GM18867 (cell line): ENCODE results near the gene ZNF554.

ENCODE experiments used
- ATAC-seq: cut with Tn5 transposase; IDR thresholded peaks from one replicate; pipeline ENCODE4 v1.9.1; 2021; ENCODE audit warnings: mild to moderate bottlenecking, moderate library complexity; ENCODE audit not compliant: unreplicated experiment

ZNF554 gene

DNA sequence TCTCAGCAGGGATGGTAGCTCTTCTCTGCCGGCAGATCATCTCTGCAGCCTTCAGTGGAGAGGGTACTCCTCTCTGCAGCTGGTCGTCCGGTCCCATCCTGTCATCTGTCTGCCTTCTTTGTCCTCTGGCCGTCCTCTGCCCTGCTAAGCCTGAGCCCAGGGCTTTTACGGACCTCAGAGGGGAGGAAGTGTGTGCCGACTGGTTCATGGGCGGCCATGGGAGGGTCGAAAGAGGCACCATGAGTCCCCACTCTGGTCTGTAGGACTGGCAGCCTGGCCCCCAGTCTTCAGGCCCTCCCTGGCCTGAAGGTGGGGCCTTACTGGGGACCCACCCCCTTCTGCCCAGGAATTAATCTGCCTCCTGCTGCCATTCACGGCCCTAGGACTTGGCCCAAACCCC lies 4.0 kb downstream of the ZNF554 start:
- ATAC-seq = no peak

DNA sequence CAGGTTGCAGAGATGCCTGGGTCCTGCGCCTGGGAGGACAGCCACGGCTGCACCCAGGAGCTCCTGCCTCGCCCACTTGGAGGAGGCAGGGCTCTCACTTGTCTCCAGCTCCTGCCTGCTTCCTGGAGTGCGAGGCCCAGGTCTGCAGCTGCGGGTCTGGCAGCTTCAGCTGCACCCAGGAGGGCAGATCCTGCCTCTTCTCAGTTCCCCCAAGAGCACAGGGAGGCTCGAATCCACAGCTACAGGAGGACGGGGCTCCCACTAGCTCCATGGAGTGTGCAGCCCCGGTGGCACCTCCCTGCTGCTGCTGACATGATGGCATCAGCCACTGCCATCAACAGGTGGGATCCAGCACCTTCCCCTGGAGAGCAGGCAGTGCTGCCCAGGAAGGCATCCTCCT lies 4.5 kb downstream of the ZNF554 start:
- no peak for ATAC-seq

DNA sequence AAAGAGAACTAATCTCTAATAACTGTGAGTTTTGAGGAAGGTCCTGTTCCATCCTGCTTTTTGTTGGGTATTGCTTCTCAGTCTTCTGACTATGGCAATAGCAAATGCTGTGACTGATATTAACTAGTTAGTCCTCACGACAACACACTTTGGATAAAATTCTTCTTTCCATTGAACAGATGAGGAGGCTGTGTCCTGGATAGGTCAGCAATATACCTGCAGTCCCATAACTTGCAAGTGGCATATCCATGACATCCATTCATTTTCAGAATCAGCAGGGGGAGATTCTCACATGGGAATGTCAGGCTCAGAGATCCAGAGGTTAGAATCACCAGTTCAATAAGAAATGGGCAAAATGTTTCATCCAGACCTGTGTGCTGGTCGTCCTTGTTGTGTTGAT lies 7.4 kb downstream of the ZNF554 start:
- ATAC-seq = no peak

DNA sequence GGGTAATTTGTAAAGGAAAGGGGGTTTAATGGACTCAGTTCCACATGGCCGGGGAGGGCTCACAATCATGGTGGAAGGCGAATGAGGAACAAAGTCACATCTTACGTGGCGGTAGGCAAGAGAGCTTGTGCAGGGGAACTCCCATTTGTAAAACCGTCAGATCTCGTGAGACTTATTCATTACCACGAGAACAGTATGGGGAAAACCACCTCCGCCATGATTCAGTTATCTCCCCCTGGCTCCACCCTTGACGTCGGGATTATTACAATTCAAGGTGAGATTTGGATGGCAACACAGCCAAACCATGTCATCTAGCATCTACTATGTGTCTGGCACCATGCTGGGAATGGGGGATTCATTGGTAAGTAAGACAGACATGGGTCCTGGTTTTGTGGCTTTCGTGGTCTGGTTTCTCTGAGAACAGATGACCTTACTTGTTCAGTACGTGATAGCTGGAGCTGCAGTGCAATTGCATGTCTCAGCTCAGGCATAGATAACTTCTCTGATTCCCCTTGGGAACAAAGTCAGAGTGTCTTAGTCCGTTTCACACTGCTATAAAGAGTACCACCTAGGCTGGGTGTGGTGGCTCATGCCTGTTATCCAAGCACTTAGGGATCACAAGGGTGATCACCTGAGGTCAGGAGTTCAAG lies 8.3 kb downstream of the ZNF554 start:
- ATAC-seq = no peak

DNA sequence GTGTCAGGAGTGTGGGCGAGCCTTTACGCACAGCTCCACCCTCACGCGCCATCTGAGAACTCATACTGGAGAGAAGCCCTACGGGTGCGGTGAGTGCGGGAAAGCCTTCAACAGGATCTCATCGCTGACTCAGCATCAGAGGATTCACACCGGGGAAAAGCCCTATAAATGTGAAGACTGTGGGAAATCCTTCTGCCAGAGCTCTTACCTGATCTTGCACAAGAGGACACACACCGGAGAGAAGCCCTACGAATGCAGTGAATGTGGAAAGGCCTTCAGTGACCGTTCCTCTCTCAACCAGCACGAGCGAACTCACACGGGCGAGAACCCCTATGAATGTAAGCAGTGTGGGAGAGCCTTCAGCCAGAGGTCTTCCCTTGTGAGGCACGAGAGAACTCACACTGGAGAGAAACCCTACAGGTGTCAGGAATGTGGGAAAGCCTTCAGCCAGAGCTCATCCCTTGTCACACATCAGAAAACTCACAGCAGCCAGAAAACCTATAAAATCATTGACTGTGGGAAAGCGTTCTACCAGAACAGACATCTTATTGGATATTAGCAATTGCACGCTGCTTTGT lies 14.7 kb downstream of the ZNF554 start:
- no peak for ATAC-seq

DNA sequence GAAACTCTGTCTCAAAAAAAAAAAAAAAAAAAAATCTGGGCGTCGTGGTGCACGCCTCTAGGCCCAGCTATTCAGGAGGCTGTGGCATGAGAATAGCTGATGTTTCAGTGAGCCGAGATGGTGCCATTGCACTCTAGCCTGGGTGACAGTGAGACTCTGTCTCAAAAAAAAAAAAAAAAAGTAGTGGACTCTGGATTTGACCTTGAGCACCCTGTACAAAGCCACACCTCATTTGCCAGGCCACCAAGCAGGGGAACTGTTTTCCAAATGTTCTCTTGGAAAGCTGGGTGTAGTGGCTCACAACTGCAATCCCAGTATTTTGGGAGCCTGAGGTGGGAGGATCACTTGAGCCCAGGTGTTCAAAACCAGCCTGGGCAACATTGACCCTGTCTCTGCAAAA lies 17.8 kb downstream of the ZNF554 start:
- no peak for ATAC-seq

DNA sequence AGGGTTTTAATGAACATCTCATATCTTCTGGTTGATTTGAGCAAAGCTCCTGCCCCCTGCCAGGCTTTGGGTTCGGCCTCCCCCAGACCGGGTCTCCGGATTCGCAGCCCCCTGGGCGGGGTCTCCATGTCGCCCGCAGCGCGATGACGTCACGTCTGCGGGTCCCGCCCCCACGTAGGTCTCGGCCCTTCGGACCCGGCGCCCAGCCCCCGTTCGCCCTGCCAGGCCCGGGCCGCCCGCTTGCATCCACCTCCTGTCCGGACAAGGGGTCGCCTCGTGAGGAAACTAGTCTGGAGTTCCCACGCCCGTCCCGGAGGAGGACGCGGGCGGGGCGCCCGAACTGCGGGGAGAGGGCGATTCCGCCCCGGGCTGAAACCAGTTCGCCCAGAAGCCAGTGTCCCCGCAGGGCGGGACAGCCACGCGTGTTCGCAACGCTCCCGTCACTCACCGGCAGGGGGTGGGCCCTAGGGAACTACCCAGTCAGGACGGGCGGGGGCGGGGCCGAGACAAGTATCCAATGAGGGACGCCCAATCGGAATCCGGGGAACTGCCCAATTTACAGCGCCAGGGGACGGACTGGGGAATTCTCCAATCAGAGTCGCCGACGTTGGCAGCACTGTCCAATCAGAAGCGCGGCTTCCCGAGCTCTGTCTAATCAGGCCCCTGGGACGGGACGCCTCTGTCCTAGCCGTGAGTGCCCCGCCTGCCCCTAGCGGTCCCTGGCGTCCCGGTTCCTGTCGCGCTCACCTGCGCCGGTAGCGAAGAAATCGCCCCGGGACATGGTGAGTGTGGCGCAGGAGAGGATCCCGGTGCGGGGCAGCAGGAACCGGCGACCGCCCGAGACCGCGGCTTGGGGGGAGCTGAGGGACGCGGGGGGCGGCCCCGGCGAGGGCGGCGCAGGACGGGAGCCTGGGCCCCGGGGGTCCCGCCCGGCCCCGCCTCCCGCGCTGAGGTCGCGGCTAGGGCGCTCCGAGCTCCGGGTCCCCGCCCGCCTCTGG lies 21.4 kb downstream of the ZNF554 start, which contains the start of gene ZNF555:
TSS of gene ZNF555 (plus strand) at position 682 of the 998 bp plus-strand sequence. CDS start at position 780, 98 bp downstream.
- ATAC-seq = peak; percentile 93

DNA sequence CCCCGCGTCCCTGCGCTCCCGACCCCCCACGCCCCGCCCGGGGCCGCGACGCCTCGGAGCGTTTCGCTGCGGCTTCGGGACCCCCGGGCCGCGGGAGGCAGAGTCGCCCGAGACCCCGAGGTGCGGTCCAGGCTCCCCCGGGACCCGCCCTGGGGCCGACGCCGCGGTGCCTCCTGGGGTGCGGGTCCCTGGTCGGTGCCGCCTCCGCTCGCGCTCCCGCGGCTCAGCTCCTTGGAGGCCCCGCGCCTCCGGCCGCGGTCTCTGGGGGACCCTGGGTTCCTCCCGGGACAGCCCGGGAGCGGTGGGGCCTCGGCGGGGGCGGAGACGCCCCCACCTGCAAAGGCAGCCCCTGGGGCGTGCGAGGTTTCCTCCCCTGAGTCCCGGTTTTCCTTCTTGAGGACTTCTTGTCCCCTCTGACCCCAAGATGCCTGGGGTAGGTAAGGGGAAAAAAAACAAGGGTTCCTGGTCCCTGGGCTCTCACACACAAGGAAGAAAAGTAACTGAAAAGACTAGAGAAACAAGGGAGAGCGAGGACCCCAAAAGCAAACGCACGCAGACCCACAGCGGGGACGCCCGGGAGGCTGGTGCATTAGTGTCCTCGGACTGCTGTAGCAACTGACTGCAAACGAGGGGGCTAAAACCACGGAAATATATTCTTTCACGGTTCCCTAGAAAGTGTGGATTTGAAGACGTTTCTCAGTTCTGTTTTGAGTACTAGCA lies 22.3 kb downstream of the ZNF554 start:
- ATAC-seq = no peak

DNA sequence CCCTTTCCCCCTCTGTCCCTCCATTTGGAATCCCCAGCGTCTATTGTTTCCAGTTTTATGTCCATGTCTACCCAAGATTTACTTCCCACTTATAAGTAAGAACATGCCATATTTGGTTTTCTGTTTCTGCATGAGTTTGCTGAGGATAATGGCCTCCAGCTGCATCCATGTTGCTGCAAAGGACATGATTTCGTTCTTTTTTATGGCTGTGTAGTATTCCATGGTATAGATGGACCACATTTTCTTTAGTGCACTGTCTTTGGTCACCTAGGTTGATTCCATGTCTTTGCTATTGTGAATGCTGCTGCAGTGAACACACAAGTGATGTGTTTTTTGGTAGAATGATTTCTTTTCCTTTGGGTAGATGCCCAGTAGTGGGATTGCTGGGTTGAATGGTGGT lies 25.4 kb downstream of the ZNF554 start:
- ATAC-seq = no peak

DNA sequence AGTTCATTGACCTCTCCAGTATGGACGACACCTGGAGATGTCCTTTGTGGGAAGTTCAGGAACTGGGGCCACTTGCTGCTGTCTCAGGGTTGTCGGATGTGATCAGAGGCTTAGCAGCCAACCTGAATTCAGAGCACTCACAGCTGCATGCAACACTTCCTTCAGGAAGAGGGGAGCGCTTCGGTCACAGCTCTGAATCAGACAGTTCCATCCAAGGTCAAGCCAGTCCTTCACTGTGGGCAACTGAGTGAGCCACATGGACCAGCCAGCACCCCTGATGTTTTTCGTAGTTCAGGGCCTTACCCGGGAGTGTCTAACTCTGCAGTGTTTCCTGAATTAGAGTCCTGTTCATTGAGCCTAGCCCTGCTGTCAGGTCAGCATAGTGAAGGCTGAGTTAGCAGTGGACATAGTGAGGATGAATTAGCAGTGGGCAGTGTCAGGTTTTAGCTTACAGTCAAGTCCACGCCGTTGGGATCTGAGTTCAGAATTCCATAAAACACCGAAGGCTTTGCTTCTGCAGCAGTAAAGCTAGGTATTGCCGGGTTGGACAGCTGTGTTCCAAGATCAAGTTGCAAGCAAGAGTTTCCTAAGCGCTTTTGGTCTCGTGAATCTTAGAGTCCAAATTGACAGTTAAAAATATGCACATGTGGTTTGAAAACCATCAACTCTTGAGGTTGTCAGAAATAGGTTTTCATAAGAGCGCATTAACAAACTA lies 26.7 kb downstream of the ZNF554 start:
- ATAC-seq = no peak

DNA sequence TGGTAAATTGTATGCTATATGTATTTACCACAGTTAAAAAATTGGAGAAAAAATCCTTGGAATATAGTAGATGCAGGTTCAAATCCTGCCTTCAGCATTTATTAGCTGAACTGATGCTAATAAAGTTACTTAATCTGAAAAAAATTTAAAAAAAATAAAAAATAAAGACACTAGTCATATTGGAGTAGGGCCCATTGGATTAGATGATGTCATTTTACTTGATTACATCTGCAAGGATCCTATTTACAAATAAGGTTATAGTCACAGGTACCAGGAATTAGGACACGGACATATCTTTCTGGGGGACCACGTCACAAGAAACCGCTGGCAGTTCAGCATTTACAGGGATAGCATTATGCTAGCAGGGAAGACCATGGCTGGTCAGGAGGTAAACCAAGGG lies 27.8 kb downstream of the ZNF554 start:
- no peak for ATAC-seq

DNA sequence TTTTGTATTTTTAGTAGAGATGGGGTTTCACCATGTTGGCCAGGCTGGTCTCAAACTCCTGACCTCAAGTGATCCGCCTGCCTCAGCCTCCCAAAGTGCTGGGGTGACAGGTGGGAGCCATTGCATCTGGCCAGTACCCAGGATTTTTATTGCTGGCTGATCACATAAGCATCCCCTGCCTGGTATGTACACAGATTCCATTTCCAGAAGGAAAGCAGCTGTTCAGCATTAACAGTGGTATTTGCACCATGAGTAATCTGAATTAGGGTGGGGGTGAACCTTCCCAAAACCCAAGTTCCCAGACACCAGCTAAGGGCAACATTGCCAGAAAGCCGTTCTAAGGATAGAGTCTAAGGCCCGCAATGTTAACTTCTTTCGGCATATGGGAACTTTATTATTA lies 28.9 kb downstream of the ZNF554 start:
- ATAC-seq = no peak

DNA sequence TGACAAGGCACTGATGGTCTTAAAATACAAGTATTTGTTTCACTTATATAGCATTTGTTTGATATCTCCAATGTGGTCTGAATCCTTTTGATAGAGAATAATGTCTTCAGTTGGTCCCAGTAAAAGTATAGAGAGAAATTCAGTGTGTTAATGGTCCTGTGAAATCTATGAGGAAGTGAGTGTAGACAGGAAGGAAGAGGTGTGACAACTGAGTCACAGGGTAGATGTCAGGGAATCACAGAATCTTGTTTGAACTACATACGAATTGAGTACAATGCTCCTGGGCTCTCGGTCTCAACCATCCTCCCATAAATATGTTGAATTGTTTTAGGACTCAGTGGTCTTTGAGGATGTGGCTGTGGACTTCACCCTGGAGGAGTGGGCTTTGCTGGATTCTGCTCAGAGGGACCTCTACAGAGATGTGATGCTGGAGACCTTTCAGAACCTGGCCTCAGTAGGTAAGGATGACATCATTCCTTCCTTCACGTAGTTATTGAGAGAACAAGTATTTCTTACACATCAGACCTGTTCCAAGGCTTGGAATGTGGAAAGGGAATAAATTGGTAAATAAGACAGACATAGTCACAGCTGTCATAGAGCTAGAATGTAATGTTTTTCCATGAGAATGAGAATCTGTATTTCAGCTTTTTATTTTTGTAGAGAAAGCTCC lies 30.7 kb downstream of the ZNF554 start:
- no peak for ATAC-seq

DNA sequence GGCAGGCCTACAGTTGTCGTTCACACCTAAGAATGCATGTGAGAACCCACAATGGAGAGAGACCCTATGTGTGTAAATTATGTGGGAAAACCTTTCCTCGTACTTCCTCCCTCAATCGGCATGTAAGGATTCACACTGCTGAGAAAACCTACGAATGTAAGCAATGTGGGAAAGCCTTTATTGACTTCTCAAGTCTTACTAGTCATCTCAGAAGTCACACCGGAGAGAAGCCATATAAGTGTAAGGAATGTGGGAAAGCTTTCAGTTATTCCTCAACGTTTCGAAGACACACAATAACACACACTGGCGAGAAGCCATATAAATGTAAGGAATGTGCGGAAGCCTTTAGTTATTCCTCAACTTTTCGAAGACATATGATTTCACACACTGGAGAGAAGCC lies 32.9 kb downstream of the ZNF554 start:
- no peak for ATAC-seq

DNA sequence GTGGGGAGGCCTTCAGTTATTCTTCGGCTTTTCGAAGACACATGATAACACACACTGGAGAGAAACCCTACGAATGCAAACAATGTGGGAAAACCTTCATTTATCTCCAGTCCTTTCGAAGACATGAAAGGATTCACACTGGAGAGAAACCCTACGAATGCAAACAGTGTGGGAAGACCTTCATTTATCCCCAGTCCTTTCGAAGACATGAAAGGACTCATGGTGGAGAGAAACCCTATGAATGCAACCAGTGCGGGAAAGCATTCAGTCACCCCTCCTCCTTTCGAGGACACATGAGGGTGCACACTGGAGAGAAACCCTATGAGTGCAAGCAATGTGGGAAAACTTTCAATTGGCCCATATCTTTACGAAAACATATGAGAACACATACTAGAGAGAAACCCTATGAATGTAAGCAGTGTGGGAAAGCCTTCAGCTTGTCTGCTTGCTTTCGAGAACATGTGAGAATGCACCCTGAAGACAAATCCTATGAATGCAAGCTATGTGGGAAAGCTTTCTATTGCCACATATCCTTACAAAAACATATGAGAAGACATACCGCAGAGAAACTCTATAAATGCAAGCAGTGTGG lies 33.4 kb downstream of the ZNF554 start:
- no peak for ATAC-seq

DNA sequence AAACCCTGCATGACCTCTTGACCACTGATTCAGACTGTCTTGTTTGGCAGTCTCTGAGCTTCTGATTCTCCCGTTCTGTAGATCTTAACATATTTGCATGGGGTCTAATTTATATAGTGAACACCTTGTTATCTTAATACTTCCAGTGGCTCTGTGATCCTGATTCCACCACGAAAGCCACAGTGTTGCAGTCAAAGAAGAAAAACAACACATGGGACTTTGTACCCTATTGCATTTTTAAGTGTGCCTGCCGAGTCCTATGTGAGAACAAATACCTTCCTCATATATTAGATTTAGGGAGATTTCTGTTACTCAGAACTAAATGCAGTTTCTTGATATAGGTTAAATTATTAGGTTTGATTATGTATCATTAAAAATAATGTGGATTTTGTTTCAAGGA lies 35.2 kb downstream of the ZNF554 start:
- no peak for ATAC-seq

DNA sequence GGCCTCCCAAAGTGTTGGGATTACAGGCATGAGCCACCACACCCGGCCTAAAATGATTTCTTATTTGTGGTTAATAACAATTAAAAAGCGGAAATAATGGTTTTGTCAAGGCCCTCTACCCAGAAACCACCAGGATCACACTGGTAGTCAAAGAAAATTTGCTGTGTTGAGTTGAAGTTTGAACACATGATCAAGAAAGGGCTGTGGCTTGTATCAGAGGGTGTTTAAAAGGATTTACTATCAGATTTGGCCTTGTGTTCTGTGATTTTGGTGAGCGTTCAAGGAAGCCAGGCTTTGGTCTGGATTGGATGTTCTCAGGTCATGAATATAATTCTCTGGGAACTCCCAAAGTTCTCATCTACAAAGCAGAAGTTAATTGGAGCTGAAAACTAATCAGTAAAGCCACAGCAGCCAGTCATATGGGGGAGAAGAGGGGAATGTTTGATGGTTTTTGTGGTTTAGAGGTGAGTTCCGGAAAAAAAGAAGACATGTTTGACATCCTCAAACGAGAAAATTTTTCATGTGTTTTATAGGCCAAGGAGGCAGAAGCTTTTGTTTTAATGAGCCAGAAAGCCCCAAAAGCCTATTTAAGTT lies 36.9 kb downstream of the ZNF554 start:
- no peak for ATAC-seq

DNA sequence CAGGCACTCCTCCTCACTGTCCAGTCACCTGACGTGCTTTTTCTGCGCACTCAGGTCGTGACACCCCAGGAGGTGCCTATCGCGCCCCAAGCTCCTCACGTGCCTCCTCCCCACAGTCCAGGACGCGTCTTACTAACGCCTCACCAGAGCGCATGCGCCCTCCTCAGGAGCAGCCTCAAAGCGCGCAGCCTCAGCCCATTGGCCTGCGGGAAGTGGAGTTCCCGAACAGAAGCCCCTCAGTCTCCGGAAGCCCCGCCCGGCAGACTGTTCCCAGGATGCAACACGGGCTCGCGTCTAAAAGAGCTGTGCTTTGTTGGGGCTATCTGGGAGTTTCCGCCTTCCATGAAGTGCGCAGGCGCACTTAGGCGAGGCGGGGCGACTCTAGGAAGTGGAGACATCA lies 39.2 kb downstream of the ZNF554 start:
- no peak for ATAC-seq

DNA sequence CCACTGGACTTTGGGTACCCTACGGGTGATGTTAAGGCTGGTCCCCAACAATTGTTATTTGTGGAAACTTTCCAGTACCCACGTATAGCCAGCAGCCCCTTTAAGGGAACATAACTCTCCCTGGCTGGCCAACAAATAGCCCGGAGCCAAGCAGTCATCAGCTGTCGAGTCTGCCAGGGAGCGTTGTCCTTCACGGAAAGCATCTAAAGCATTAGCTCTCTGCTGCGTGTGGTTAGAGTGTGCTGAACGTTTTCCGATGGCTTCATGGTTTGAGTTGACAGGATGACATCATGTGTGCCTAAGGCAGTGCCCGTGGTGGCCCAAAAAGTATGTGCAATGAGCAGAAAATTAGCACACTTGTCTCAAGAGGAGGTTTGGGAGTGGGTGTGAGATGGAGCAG lies 44.1 kb downstream of the ZNF554 start:
- ATAC-seq = no peak
